Activated T-cell treated with anti-CD3 and anti-CD28 coated beads, Interleukin-2, amount 50 U/mL, for 4 hours (primary cell): ENCODE measurements around the gene PCCA. TPM values are rescaled to one million over a fixed set of nuclear protein-coding genes. Genes with fewer than 3 reads are reported as not detected.
"Not testable (repeated sequence)": the region's sequence is repeated elsewhere in the genome, so short reads cannot be mapped to it uniquely, and the experiment has no call there.

Experiments
- ATAC-seq, 2 donors: fragments of 200-7000 bp; cut with Tn5 transposase; one replicate each; pipeline ENCODE4 v1.10.0; 2021
- DNase-seq: peaks from one replicate; pipeline ENCODE4 v3.0.0-alpha.2; 2020
- H3K27me3 Mint-ChIP-seq: one replicate; pipeline ENCODE4 v1.8.0; 2021; ENCODE audit warnings: low read depth, mixed read lengths
- H3K36me3 Mint-ChIP-seq: one replicate; pipeline ENCODE4 v1.8.0; 2022; ENCODE audit warnings: mixed read lengths; ENCODE audit not compliant: insufficient read depth
- H3K4me1 Mint-ChIP-seq: one replicate; pipeline ENCODE4 v1.8.0; 2021; ENCODE audit warnings: low read depth, mixed read lengths
- H3K4me3 Mint-ChIP-seq: one replicate; pipeline ENCODE4 v1.8.0; 2021; ENCODE audit warnings: mild to moderate bottlenecking, moderate library complexity, mixed read lengths
- H3K9me3 Mint-ChIP-seq: one replicate; pipeline ENCODE4 v1.8.0; 2021; ENCODE audit warnings: mixed read lengths
- total RNA-seq, 3 donors: library from RNA; stranded (reverse); gene quantifications; one replicate each; pipeline ENCODE4 v1.2.1, GENCODE V29; 2021

PCCA gene
- total RNA-seq, 3 donors from 2014 or later = 2.7 to 4.8 (median 2.9) TPM

- Mint-ChIP-seq H3K9me3 (peaks cover 12% of the 10 kb centered on the region), H3K27me3 (no peaks in the 10 kb centered on the region), H3K4me3 (no peak overlapping the region), H3K36me3 (peaks cover 16% of the 10 kb centered on the region), H3K4me1 (peaks cover 6% of the 10 kb centered on the region)
- DNase-seq (no peak), ATAC-seq (no peak)
Measured at GRCh38 chr13:100140441-100140840, 51.5 kb downstream of the PCCA start.

GRCh38 chr13:100141461-100141961 lies 52.6 kb downstream of the PCCA start:
- Mint-ChIP-seq H3K36me3 (peaks cover 15% of the 10 kb centered on the region), H3K9me3 (peaks cover 13% of the 10 kb centered on the region)
- ATAC-seq, H3K27me3 Mint-ChIP-seq, H3K4me1 Mint-ChIP-seq, H3K4me3 Mint-ChIP-seq, DNase-seq: not testable (repeated sequence)

- peaks cover 13% of the 10 kb centered on the region for H3K36me3 Mint-ChIP-seq
- H3K9me3 Mint-ChIP-seq = peaks cover 5% of the 10 kb centered on the region
- no peak overlapping the region for H3K4me3 Mint-ChIP-seq
- no peak for DNase-seq
- no peaks in the 10 kb centered on the region for H3K27me3 Mint-ChIP-seq
- no peak for ATAC-seq
- no peaks in the 10 kb centered on the region for H3K4me1 Mint-ChIP-seq
Measured at GRCh38 chr13:100146534-100146933, 57.6 kb downstream of the PCCA start.

- ATAC-seq (no peak), DNase-seq (no peak)
- Mint-ChIP-seq H3K4me3 (no peak overlapping the region), H3K4me1 (no peaks in the 10 kb centered on the region), H3K9me3 (peaks cover 5% of the 10 kb centered on the region), H3K27me3 (no peaks in the 10 kb centered on the region), H3K36me3 (peaks cover 12% of the 10 kb centered on the region)
Measured at GRCh38 chr13:100147825-100148224, 58.9 kb downstream of the PCCA start.

- Mint-ChIP-seq H3K4me3 (no peak overlapping the region), H3K4me1 (no peaks in the 10 kb centered on the region), H3K36me3 (peaks cover 10% of the 10 kb centered on the region), H3K9me3 (peaks cover 5% of the 10 kb centered on the region), H3K27me3 (no peaks in the 10 kb centered on the region)
- no peak for ATAC-seq
- no peak for DNase-seq
Measured at GRCh38 chr13:100148422-100148821, 59.5 kb downstream of the PCCA start.

GRCh38 chr13:100149389-100149788 lies 60.5 kb downstream of the PCCA start:
- DNase-seq (no peak), ATAC-seq (no peak)
- peaks cover 11% of the 10 kb centered on the region for H3K36me3 Mint-ChIP-seq
- no peaks in the 10 kb centered on the region for H3K27me3 Mint-ChIP-seq
- peaks cover 5% of the 10 kb centered on the region for H3K9me3 Mint-ChIP-seq
- H3K4me3 Mint-ChIP-seq = no peak overlapping the region
- no peaks in the 10 kb centered on the region for H3K4me1 Mint-ChIP-seq

GRCh38 chr13:100150711-100151110 lies 61.8 kb downstream of the PCCA start:
- H3K36me3 Mint-ChIP-seq = peaks cover 16% of the 10 kb centered on the region
- H3K4me1 Mint-ChIP-seq, DNase-seq, ATAC-seq, H3K27me3 Mint-ChIP-seq, H3K4me3 Mint-ChIP-seq, H3K9me3 Mint-ChIP-seq: not testable (repeated sequence)

- ATAC-seq (no peak), DNase-seq (no peak)
- Mint-ChIP-seq H3K4me3 (no peak overlapping the region), H3K4me1 (peaks cover 5% of the 10 kb centered on the region), H3K36me3 (peaks cover 19% of the 10 kb centered on the region), H3K9me3 (no peaks in the 10 kb centered on the region), H3K27me3 (no peaks in the 10 kb centered on the region)
Measured at GRCh38 chr13:100154842-100155416, 66.0 kb downstream of the PCCA start.

- Mint-ChIP-seq H3K4me3 (no peak overlapping the region), H3K27me3 (no peaks in the 10 kb centered on the region), H3K36me3 (peaks cover 19% of the 10 kb centered on the region), H3K4me1 (peaks cover 5% of the 10 kb centered on the region), H3K9me3 (no peaks in the 10 kb centered on the region)
- no peak for ATAC-seq
- DNase-seq = no peak
Measured at GRCh38 chr13:100156788-100157187, 67.9 kb downstream of the PCCA start.

GRCh38 chr13:100158569-100158968 lies 69.7 kb downstream of the PCCA start:
- H3K4me1 Mint-ChIP-seq = peaks cover 5% of the 10 kb centered on the region
- no peaks in the 10 kb centered on the region for H3K27me3 Mint-ChIP-seq
- no peaks in the 10 kb centered on the region for H3K9me3 Mint-ChIP-seq
- DNase-seq (no peak), ATAC-seq (no peak)
- H3K4me3 Mint-ChIP-seq = no peak overlapping the region
- peaks cover 20% of the 10 kb centered on the region for H3K36me3 Mint-ChIP-seq

- ATAC-seq (no peak), DNase-seq (no peak)
- no peak overlapping the region for H3K4me3 Mint-ChIP-seq
- no peaks in the 10 kb centered on the region for H3K9me3 Mint-ChIP-seq
- peaks cover 5% of the 10 kb centered on the region for H3K4me1 Mint-ChIP-seq
- peaks cover 17% of the 10 kb centered on the region for H3K36me3 Mint-ChIP-seq
- no peaks in the 10 kb centered on the region for H3K27me3 Mint-ChIP-seq
Measured at GRCh38 chr13:100159584-100159983, 70.7 kb downstream of the PCCA start.

- no peak for DNase-seq
- ATAC-seq = no peak
- H3K27me3 Mint-ChIP-seq = no peaks in the 10 kb centered on the region
Measured at GRCh38 chr13:100160450-100160849, 71.6 kb downstream of the PCCA start.

GRCh38 chr13:100163375-100163774 lies 74.5 kb downstream of the PCCA start:
- ATAC-seq = no peak
- Mint-ChIP-seq H3K4me3 (no peak overlapping the region), H3K36me3 (peaks cover 14% of the 10 kb centered on the region), H3K9me3 (no peaks in the 10 kb centered on the region), H3K27me3 (no peaks in the 10 kb centered on the region), H3K4me1 (no peaks in the 10 kb centered on the region)
- no peak for DNase-seq

More at GRCh38 chr13:100160450-100160849, 71.6 kb downstream of the PCCA start:
- H3K4me3 Mint-ChIP-seq = no peak overlapping the region
- H3K36me3 Mint-ChIP-seq = peaks cover 13% of the 10 kb centered on the region
- H3K9me3 Mint-ChIP-seq = no peaks in the 10 kb centered on the region
- H3K4me1 Mint-ChIP-seq = peaks cover 5% of the 10 kb centered on the region

- DNase-seq (no peak), ATAC-seq (no peak)
- H3K27me3 Mint-ChIP-seq = no peaks in the 10 kb centered on the region
- H3K36me3 Mint-ChIP-seq = peaks cover 3% of the 10 kb centered on the region
- H3K4me3 Mint-ChIP-seq = no peak overlapping the region
- peaks cover 6% of the 10 kb centered on the region for H3K9me3 Mint-ChIP-seq
- no peaks in the 10 kb centered on the region for H3K4me1 Mint-ChIP-seq
Measured at GRCh38 chr13:100173203-100173602, 84.3 kb downstream of the PCCA start.

GRCh38 chr13:100174455-100174854 lies 85.6 kb downstream of the PCCA start:
- not testable (repeated sequence) for ATAC-seq, DNase-seq, H3K4me1 Mint-ChIP-seq, H3K27me3 Mint-ChIP-seq, H3K4me3 Mint-ChIP-seq, H3K9me3 Mint-ChIP-seq, H3K36me3 Mint-ChIP-seq
